Psoas muscle (tissue), 8 donors: ENCODE results near the gene EFHC1. TPM values are rescaled to one million over a fixed set of nuclear protein-coding genes. Genes with fewer than 3 reads are reported as not detected.
"Not testable (repeated sequence)": the region's sequence is repeated elsewhere in the genome, so short reads cannot be mapped to it uniquely, and the experiment has no call there.

Experiments
- ATAC-seq, 4 donors: fragments of 200-7000 bp; cut with Tn5 transposase; one replicate each; pipeline ENCODE4 v1.9.1; 2020; ENCODE audit warnings: moderate library complexity in 3 of 4, mild to moderate bottlenecking in 2 of 4
- DNase-seq, 2 donors: peaks; one replicate each; pipeline ENCODE4 v3.0.0-alpha.2; 2020
- H3K27ac ChIP-seq: fragments of 200-600 bp; one replicate; pipeline ENCODE4 v1.8.0; 2022
- H3K27me3 ChIP-seq, 3 donors: fragments of 200-600 bp in 1 of 3; one replicate each; pipeline versions ENCODE4 v1.6.1 to v1.8.0; 2013 to 2022; ENCODE audit warnings: low read length in 2 of 3, mild to moderate bottlenecking in 2 of 3, moderate library complexity in 1 of 3; ENCODE audit not compliant: insufficient read depth in 3 of 3
- H3K36me3 ChIP-seq, 2 donors: fragments of 200-600 bp in 1 of 2; one replicate each; pipeline versions ENCODE4 v1.6.1 to v1.8.0; 2013 to 2022; ENCODE audit warnings: low read depth in 1 of 2, mild to moderate bottlenecking in 1 of 2, moderate library complexity in 1 of 2; ENCODE audit not compliant: insufficient read depth in 1 of 2
- H3K4me1 ChIP-seq: fragments of 200-600 bp; one replicate; pipeline ENCODE4 v1.8.0; 2022
- H3K4me3 ChIP-seq: fragments of 200-600 bp; one replicate; pipeline ENCODE4 v1.8.0; 2022; ENCODE audit warnings: mild to moderate bottlenecking
- H3K9me3 ChIP-seq: fragments of 200-600 bp; one replicate; pipeline ENCODE4 v1.8.0; 2022
- CTCF ChIP-seq: fragments of 200-600 bp; IDR thresholded peaks from one replicate; pipeline ENCODE4 v1.8.0; 2022; ENCODE audit warnings: antibody characterized with exemption
- WGBS, 3 donors: extraction: QIAGEN DNeasy Blood & Tissue Kit; methylation state at CpG; one replicate each; pipeline versions ENCODE4 v1.1.6 to v1.1.7; 2013; 5-methylcytosine and 5-hydroxymethylcytosine counted together
- intact Hi-C, 2 donors: fragments of 100-400 bp; cut with DNase I; formaldehyde crosslinking; loops; one replicate each; pipeline versions ENCODE4 v1.11.0 to v1.14.2; 2022
- polyA plus RNA-seq, 3 donors: library from polyadenylated mRNA; stranded (reverse); fragments of 200-250 nt; gene quantifications; one replicate each; pipeline ENCODE4 v1.2.3, GENCODE V29; 2013
- total RNA-seq, 4 donors: library from RNA; stranded (reverse); fragmentation: NEBNext Ultra II Directional in 2 of 4; extraction: Animal tissue kit (Norgen Biotek cat#: 25700) in 2 of 4; gene quantifications; one replicate each; pipeline versions ENCODE4 v1.2.1 to v1.2.4, GENCODE V29; 2021 to 2023
- donor health status: healthy with polysubstance abuse.
- donor health status: DM: no; HTN: no; CAD: no; lungs with moderate emphysema.
- donor health status: Bipolar disorder and iron deficiency.
- donor health status: healthy.
- donor health status: DM: yes; HTN: yes; CAD: no.
- donor health status: DM: no; HTN: no; CAD: no.
- donor health status: DM: no; HTN: no; CAD: no.
- donor health status: DM: yes; HTN: yes; CAD: no.

Gene EFHC1
- total and polyA plus RNA-seq, 7 donors, result 1.5 to 3.9 (median 2.0) TPM

- Histone ChIP-seq H3K36me3 (peaks cover 0 to 6% of the 10 kb centered on the region in 2 donors), H3K9me3 (peaks cover 2% of the 10 kb centered on the region), H3K4me3 (no peak overlapping the region), H3K4me1 (no peaks in the 10 kb centered on the region), H3K27me3 (no peaks in the 10 kb centered on the region), H3K27ac (no peak overlapping the region)
- intact Hi-C loops, result no loop called here
- DNase-seq (no peak), ATAC-seq (no peak)
- TF ChIP-seq CTCF, result no peak
- 69 to 89% (median 87%) methylated on average over 2 of the region's 2 CpGs for WGBS, 3 donors
These were observed 34.4 kb downstream of the EFHC1 start for GRCh38 chr6:52454556-52454955.

- no peak overlapping the region for H3K27ac ChIP-seq
- no peak for TF ChIP-seq CTCF
- peaks cover 0 to 6% of the 10 kb centered on the region in 2 donors for H3K36me3 ChIP-seq
- H3K4me3 ChIP-seq, result no peak overlapping the region
- no peaks in the 10 kb centered on the region for H3K27me3 ChIP-seq
- no peak for DNase-seq
- intact Hi-C loops, result no loop called here
- no peaks in the 10 kb centered on the region for H3K4me1 ChIP-seq
- no peak for ATAC-seq
- 93 to 99% (median 97%) methylated on average over 2 of the region's 2 CpGs for WGBS, 3 donors
- H3K9me3 ChIP-seq, result no peaks in the 10 kb centered on the region
These were observed 37.0 kb downstream of the EFHC1 start for GRCh38 chr6:52457096-52457495.

GRCh38 chr6:52461194-52461593, 41.1 kb downstream of the EFHC1 start:
- DNase-seq, H3K9me3 ChIP-seq: not testable (repeated sequence)

GRCh38 chr6:52474173-52474572, 54.0 kb downstream of the EFHC1 start:
- no peak overlapping the region for H3K4me3 ChIP-seq
- TF ChIP-seq CTCF, result no peak
- H3K4me1 ChIP-seq, result no peaks in the 10 kb centered on the region
- no peaks in the 10 kb centered on the region for H3K36me3 ChIP-seq
- H3K27me3 ChIP-seq, result no peaks in the 10 kb centered on the region
- DNase-seq (no peak), ATAC-seq (no peak)
- H3K9me3 ChIP-seq, result no peaks in the 10 kb centered on the region
- H3K27ac ChIP-seq, result no peak overlapping the region
- whole genome bisulfite sequencing, 3 donors, result 98 to 99% (median 99%) methylated on average over 4 of the region's 4 CpGs
- intact Hi-C loops, result no loop called here

More at GRCh38 chr6:52461194-52461593, 41.1 kb downstream of the EFHC1 start:
- ATAC-seq, H3K4me1 ChIP-seq, H3K4me3 ChIP-seq, H3K27me3 ChIP-seq, H3K36me3 ChIP-seq, H3K27ac ChIP-seq, intact Hi-C loops: not testable (repeated sequence)
- WGBS, 3 donors, result 90 to 91% (median 91%) methylated on average over 2 of the region's 2 CpGs

GRCh38 chr6:52475307-52475706, 55.2 kb downstream of the EFHC1 start:
- no peak for TF ChIP-seq CTCF
- Histone ChIP-seq H3K9me3 (no peaks in the 10 kb centered on the region), H3K27me3 (no peaks in the 10 kb centered on the region), H3K4me1 (no peaks in the 10 kb centered on the region), H3K27ac (no peak overlapping the region), H3K36me3 (no peaks in the 10 kb centered on the region), H3K4me3 (no peak overlapping the region)
- 50 to 66% (median 53%) methylated on average over 2 of the region's 2 CpGs for WGBS, 3 donors
- DNase-seq (no peak), ATAC-seq (no peak)
- intact Hi-C loops, result no loop called here
